ENCODE results near the gene SLX9. TPM values are rescaled to one million over a fixed set of nuclear protein-coding genes. Genes with fewer than 3 reads are reported as not detected.

Gene SLX9
- total RNA-seq, 1 donor from 2014 or later = 72.6 TPM

DNA sequence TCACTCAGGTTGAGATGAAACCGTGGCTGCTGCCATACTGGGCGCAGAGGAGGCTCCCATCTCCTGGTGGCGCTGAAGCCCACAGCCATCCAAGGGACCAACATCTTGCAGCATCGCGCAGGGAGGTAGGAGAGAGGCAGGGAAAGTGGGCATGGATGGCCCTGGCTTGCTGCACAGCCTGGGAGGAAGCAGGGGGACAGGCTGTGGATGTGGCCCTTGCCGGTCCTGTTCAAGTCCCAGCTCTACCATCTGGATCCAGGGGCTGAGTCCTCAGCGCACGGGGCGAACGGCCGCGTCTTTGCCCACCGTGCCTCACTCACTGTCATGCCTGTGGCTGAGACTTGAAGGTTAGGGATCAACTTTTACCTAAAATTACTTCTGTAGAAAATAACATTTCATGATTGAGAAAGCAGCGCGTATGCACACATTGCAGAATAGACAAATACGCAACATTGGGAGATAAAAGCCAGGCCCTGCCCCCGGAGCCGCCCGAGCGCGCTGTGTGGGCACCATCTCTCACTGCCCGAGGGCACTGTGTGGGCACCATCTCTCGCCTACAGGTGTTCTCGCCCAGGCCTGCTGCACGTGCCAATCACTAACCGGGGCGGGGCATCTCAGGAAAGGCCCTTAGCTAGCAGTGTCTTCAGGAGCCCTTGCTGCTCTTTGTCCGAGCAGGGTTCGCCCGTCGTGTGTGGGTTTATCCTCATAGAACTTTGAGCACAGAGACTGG lies 11.5 kb downstream of the SLX9 start:
- Mint-ChIP-seq H3K27me3 (ENCODE audit: low read depth) (no peaks in the 10 kb centered on the region), H3K27ac (no peak overlapping the region), H3K36me3 (ENCODE audit: low read depth) (peaks cover 25% of the 10 kb centered on the region), H3K4me3 (ENCODE audit: low read depth) (no peak overlapping the region), H3K9me3 (no peaks in the 10 kb centered on the region), H3K4me1 (ENCODE audit: low read depth) (peaks cover 1% of the 10 kb centered on the region)
- intact Hi-C loops (cut with micrococcal nuclease) = no loop called here
- DNase-seq (ENCODE audit: low spot score) = no peak

DNA sequence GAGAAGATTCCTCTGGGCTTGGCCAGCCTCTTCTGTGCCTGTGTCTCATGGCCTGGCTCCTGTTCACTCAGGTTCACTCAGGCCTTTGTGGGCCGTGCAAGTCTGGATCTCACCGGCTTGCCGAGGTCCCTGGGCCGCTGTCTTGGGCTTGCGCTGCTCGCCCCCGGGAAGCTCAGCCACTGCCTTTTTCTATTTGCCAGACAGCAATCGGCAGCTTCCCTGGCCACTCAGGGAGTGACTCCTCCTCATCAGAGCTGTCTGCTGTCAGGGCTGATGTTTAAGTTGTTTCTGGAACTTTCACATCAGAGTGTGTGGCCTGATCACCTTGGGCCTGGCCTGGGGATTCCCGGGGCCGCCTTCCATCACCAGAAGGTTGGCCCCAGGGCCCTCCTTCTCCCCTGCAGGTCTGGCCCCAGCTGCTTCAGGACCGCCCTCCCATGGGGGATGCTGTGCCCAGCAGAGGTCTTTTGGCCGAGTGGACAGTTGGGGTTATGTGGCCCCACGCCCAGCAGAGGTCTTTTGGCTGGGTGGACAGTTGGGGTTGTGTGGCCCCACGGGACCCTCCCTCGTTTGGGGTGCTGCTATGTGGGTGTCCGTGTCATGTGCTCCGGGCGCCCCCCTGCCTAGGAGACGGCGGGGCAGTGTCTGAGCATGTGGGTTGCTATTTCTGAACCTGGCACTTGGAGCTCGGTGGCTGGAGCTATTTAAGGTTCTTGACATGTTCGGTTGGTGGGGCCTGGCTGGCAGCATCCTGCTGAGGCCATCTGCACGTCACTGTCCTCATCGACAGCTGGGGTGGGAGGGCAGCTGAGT lies 12.5 kb downstream of the SLX9 start:
- Mint-ChIP-seq H3K4me3 (ENCODE audit: low read depth) (no peak overlapping the region), H3K27me3 (ENCODE audit: low read depth) (no peaks in the 10 kb centered on the region), H3K4me1 (ENCODE audit: low read depth) (peaks cover 1% of the 10 kb centered on the region), H3K9me3 (no peaks in the 10 kb centered on the region), H3K27ac (no peak overlapping the region), H3K36me3 (ENCODE audit: low read depth) (peaks cover 26% of the 10 kb centered on the region)
- intact Hi-C loops (cut with micrococcal nuclease) = no loop called here
- no peak for DNase-seq (ENCODE audit: low spot score)

- Mint-ChIP-seq H3K36me3 (ENCODE audit: low read depth) (peaks cover 31% of the 10 kb centered on the region), H3K27me3 (ENCODE audit: low read depth) (no peaks in the 10 kb centered on the region), H3K9me3 (no peaks in the 10 kb centered on the region), H3K27ac (no peak overlapping the region), H3K4me1 (ENCODE audit: low read depth) (peaks cover 1% of the 10 kb centered on the region), H3K4me3 (ENCODE audit: low read depth) (no peak overlapping the region)
- no peak for DNase-seq (ENCODE audit: low spot score)
- intact Hi-C loops (cut with micrococcal nuclease) = no loop called here
Observed at GRCh38 chr21:44952929-44953627, 13.2 kb downstream of the SLX9 start.

DNA sequence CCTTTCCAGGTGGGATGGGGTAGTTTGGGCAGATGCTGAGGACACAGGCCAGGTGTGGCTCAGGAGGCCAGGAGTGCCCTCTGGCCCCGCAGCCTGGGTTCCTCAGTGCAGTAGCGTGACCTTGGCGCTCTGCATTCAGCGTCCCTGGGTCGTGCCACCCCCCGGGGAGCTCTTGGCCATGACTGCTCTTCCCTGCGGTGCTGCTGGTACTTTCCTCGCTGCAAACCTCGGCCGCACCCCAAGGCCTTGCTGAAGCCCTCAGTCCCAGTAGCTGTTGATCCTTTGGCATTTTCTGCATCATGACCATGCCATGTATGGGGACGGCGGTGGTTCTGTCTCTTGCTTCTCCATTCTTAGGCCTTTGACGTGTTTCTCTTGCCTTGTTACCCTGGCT lies 13.8 kb downstream of the SLX9 start:
- Mint-ChIP-seq H3K9me3 (no peaks in the 10 kb centered on the region), H3K36me3 (ENCODE audit: low read depth) (peaks cover 31% of the 10 kb centered on the region), H3K27me3 (ENCODE audit: low read depth) (no peaks in the 10 kb centered on the region), H3K4me3 (ENCODE audit: low read depth) (no peak overlapping the region), H3K4me1 (ENCODE audit: low read depth) (peaks cover 1% of the 10 kb centered on the region), H3K27ac (no peak overlapping the region)
- intact Hi-C loops (cut with micrococcal nuclease) = no loop called here
- DNase-seq (ENCODE audit: low spot score) = no peak

DNA sequence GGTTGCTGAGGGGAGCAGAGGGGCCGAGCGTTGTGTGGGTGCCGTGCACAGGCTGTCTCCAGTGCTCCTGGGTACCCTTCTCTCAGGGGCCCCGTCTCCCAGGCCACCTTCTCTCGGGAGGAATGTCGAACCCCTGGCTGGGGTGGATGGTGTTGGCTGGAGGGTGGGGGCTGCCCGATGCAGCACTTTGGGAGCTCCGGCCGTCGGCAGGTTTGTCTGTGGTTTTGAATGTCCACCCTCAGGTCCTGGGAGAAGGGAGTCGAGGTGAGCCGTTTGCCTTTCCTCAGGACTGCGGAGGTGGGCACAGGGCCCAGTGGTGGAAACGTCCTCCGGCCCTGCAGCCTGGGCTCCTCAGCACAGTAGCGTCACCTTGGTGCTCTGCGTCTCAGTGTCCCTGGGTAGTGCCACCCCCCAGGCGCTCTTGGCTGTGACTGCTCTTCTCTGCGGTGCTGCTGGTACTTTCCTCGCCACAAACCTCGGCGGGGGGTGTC lies 14.5 kb downstream of the SLX9 start:
- H3K27ac Mint-ChIP-seq = no peak overlapping the region
- peaks cover 34% of the 10 kb centered on the region for H3K36me3 Mint-ChIP-seq (ENCODE audit: low read depth)
- DNase-seq (ENCODE audit: low spot score) = no peak
- H3K4me1 Mint-ChIP-seq (ENCODE audit: low read depth) = peaks cover 1% of the 10 kb centered on the region
- intact Hi-C loops (cut with micrococcal nuclease) = no loop called here
- no peak overlapping the region for H3K4me3 Mint-ChIP-seq (ENCODE audit: low read depth)
- no peaks in the 10 kb centered on the region for H3K9me3 Mint-ChIP-seq
- no peaks in the 10 kb centered on the region for H3K27me3 Mint-ChIP-seq (ENCODE audit: low read depth)

DNA sequence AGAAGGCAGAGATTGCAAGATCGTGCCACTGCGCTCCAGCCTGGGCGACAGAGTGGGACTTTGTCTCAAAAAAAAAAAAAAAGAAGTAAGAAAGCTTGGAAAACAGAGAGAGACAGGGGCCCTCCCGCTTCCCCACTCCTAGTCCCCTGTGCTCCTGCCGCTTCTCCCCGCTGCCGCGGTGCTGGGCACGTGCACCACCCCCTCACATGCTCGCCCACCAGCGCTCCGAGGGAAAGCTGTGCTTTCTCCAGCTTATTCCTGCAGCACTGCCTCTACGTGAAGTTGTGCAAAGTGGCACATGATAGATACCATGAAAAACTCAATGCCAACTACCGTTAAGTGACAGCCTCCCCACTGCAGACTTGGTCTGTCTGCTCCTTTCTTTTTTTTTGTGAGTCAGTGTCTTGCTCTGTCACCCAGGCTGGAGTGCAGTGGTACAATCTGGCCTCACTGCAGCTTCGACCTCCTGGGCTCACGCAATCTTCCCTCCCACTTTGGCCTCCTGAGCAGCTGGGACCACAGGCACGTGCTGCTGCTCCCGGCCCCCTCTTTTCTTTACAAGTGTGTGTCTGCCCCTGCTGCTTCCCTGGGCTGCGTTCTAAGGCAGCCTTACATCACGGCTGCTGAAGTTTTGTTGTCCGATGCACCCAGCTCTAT lies 15.4 kb downstream of the SLX9 start:
- Mint-ChIP-seq H3K27me3 (ENCODE audit: low read depth) (no peaks in the 10 kb centered on the region), H3K36me3 (ENCODE audit: low read depth) (peaks cover 31% of the 10 kb centered on the region), H3K9me3 (no peaks in the 10 kb centered on the region), H3K4me1 (ENCODE audit: low read depth) (peaks cover 1% of the 10 kb centered on the region), H3K27ac (no peak overlapping the region), H3K4me3 (ENCODE audit: low read depth) (no peak overlapping the region)
- intact Hi-C loops (cut with micrococcal nuclease) = no loop called here
- no peak for DNase-seq (ENCODE audit: low spot score)

DNA sequence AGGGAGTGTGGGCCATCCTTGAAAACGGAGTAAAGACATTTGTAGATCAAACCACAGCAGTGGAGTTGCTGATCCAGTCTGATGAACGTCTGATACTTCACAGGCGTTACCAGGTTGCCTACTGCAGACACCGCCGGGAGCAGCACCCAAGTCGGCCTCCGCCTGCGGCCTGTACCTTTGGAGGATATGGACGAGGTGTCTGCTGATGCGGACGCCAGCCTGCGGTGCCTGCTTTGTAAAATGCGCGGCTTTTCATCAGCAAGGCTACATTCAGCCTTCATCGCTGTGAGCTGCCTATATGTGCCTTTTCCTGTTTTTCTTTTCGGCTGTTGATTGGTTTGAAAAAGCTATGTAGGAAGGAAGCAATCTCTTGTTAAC lies 16.0 kb downstream of the SLX9 start:
- DNase-seq (ENCODE audit: low spot score) = no peak
- intact Hi-C loops (cut with micrococcal nuclease) = no loop called here
- H3K36me3 Mint-ChIP-seq (ENCODE audit: low read depth) = peaks cover 36% of the 10 kb centered on the region
- H3K27ac Mint-ChIP-seq = no peak overlapping the region
- peaks cover 1% of the 10 kb centered on the region for H3K4me1 Mint-ChIP-seq (ENCODE audit: low read depth)
- H3K9me3 Mint-ChIP-seq = no peaks in the 10 kb centered on the region
- H3K27me3 Mint-ChIP-seq (ENCODE audit: low read depth) = no peaks in the 10 kb centered on the region
- no peak overlapping the region for H3K4me3 Mint-ChIP-seq (ENCODE audit: low read depth)

GRCh38 chr21:44956356-44957046 lies 16.7 kb downstream of the SLX9 start:
- Mint-ChIP-seq H3K4me1 (ENCODE audit: low read depth) (peaks cover 1% of the 10 kb centered on the region), H3K9me3 (no peaks in the 10 kb centered on the region), H3K4me3 (ENCODE audit: low read depth) (no peak overlapping the region), H3K36me3 (ENCODE audit: low read depth) (peaks cover 36% of the 10 kb centered on the region), H3K27me3 (ENCODE audit: low read depth) (no peaks in the 10 kb centered on the region), H3K27ac (no peak overlapping the region)
- intact Hi-C loops (cut with micrococcal nuclease) = no loop called here
- no peak for DNase-seq (ENCODE audit: low spot score)

- Mint-ChIP-seq H3K27me3 (ENCODE audit: low read depth) (no peaks in the 10 kb centered on the region), H3K27ac (no peak overlapping the region), H3K4me3 (ENCODE audit: low read depth) (no peak overlapping the region), H3K4me1 (ENCODE audit: low read depth) (peaks cover 1% of the 10 kb centered on the region), H3K36me3 (ENCODE audit: low read depth) (peaks cover 39% of the 10 kb centered on the region), H3K9me3 (no peaks in the 10 kb centered on the region)
- no peak for DNase-seq (ENCODE audit: low spot score)
- intact Hi-C loops (cut with micrococcal nuclease) = no loop called here
Observed at GRCh38 chr21:44957047-44957831, 17.4 kb downstream of the SLX9 start.

DNA sequence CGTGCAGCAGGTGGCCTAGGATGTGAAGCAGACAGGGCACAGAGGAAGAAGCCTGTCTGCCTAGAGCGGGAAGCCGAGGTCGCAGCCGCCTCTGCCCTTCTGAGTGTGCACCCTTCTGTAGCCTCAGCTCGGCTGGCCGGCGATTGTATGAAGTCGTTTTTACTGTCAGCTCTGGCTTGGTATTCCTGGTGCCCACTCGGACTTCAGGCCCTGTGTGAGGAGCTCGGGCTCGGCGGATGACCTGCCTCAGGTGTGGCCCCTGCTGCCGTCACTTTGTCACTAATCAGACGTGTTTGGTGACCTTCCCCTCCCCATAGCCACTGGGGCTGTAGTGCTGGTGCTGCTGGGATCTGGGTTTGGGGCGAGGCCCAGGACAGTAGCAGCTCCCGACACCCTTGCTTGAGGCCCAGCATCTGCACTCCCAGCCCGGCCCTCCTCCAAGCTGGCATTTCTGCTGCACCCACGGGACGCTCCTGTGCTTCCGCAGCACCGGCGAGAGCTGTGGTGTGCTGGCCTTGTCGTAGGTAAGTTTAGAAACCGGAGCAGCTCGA lies 18.1 kb downstream of the SLX9 start:
- H3K27me3 Mint-ChIP-seq (ENCODE audit: low read depth) = no peaks in the 10 kb centered on the region
- H3K4me3 Mint-ChIP-seq (ENCODE audit: low read depth) = no peak overlapping the region
- intact Hi-C loops (cut with micrococcal nuclease) = no loop called here
- H3K36me3 Mint-ChIP-seq (ENCODE audit: low read depth) = peaks cover 46% of the 10 kb centered on the region
- H3K9me3 Mint-ChIP-seq = no peaks in the 10 kb centered on the region
- no peak overlapping the region for H3K27ac Mint-ChIP-seq
- DNase-seq (ENCODE audit: low spot score) = no peak
- peaks cover 1% of the 10 kb centered on the region for H3K4me1 Mint-ChIP-seq (ENCODE audit: low read depth)

DNA sequence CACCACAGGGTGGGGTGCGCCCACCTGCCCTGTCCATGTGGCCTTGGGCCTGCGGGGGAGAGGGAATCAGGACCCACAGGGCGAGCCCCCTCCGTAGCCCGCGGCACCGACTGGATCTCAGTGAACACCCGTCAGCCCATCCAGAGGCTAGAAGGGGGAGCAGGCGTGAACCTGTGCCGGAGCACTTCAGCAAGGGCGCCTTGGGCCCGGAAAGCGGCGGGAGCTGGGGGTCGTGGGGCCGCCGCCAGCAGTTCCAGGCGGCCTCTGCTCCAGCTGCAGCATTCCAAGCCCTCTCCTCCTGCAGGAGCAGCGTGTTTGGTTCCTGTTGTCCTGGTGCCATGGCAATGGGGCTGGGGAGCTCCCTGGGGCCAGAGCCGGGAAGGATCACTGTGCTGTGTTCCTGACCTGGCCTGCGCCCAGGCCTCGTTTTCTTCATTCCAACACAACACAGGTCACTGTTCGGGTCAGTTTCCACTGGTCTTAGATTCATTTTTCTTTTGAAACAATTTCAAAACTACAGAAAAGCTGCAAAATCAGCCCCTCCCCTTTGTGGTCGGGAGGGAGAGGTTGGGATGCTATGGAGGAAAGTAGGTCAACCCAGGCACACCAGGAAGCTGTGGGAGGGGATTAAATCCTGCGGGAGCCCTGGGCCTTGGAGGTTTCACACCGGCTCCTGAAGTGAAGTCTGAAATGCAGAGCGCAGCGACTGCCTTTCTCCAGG lies 18.8 kb downstream of the SLX9 start:
- Mint-ChIP-seq H3K4me1 (ENCODE audit: low read depth) (peaks cover 1% of the 10 kb centered on the region), H3K27ac (no peak overlapping the region), H3K9me3 (no peaks in the 10 kb centered on the region), H3K36me3 (ENCODE audit: low read depth) (peaks cover 50% of the 10 kb centered on the region), H3K4me3 (ENCODE audit: low read depth) (no peak overlapping the region), H3K27me3 (ENCODE audit: low read depth) (no peaks in the 10 kb centered on the region)
- intact Hi-C loops (cut with micrococcal nuclease) = no loop called here
- no peak for DNase-seq (ENCODE audit: low spot score)
